Measurements from ENCODE around the gene FOXO4.

FOXO4 gene

DNA sequence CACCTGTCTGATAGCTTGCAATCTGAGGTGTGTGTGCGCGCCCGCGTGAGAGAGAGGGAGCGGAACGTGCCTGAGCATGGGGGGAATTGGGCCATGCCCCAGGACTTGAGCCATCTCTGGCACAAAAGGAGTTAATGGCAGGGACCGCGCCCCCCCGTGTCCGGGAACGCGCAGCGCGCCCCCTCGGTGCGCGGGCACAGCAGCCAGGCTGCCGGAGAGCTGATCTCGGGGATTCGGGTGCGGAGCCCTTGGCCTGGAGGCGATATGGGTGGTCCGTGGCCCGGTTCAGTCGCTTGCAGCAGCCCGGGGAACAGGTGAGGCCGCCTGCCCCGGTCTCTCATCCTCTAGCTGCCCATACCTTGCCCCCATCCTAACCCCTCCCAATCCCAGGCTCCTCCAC lies 49.0 kb downstream of the FOXO4 start, which contains the start of gene NLGN3:
NLGN3 (plus strand) TSS at position 191 of the 400 bp plus-strand sequence. CDS start 2,909 bp downstream, outside the sequence.
- DNase-seq = no peak

DNA sequence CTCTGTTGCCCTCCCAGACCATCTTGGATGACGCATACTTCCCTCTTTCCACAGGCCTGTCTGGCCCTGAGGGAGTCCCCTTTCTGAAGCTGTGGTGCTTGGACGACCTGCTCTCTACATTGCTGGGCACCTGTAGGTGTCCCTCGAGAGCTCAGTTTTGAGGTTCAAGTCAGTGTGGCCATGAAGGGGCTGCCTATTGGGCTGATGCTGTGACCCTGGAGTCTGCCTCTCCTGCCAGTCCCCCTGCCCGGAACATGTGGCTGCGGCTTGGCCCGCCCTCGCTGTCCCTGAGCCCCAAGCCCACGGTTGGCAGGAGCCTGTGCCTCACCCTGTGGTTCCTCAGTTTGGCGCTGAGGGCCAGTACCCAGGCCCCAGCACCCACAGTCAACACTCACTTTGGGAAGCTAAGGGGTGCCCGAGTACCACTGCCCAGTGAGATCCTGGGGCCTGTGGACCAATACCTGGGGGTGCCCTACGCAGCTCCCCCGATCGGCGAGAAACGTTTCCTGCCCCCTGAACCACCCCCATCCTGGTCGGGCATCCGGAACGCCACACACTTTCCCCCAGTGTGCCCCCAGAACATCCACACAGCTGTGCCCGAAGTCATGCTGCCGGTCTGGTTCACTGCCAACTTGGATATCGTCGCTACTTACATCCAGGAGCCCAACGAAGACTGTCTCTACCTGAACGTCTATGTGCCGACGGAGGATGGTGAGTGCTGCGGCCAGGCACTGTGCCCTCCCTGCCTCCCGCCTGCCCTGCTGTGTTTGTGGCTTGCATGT lies 52.0 kb downstream of the FOXO4 start:
- no peak for DNase-seq

DNA sequence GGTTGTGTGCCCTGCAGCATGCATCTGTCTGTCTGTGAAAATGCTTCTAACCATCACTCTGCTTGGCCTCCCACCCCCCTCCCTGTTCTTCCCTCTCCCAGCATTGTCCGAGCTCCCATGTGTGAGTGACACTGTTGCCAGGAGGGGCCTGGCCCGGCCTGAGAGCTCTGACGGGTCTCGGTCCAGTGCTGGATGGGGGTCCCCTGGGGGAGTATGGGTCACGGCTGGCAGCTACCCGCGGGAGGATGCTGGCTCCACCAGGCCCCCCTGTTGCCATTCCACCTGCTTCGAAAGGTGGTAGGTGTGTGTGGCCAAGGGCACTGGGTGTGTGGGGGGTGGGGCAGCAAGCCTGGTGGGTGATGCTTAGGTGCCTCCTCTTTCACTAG lies 52.6 kb downstream of the FOXO4 start:
- no peak for DNase-seq

DNA sequence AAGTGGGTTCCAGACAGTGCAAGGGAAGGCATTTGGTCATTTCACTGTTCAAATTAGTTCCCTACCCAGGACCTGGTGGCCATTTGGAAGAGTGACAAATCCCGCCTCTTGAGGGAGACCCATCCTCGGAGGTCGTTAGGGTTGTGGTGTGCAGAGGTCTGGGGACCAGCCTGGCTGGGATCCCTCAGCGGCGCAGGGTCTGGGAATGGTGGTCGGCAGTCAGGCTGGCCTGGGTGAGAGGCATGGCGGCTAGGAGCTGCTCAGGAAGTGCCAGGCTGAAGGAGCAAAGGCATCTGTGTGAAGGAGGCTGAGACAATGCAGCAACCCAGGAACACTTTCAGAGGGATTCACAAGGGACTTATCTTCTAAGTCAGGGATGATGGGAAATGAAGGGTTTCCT lies 55.7 kb downstream of the FOXO4 start:
- no peak for DNase-seq
